ENCODE data around the gene IGF2R.
"Not testable (repeated sequence)": the region's sequence is repeated elsewhere in the genome, so short reads cannot be mapped to it uniquely, and the experiment has no call there.

The IGF2R gene

DNA sequence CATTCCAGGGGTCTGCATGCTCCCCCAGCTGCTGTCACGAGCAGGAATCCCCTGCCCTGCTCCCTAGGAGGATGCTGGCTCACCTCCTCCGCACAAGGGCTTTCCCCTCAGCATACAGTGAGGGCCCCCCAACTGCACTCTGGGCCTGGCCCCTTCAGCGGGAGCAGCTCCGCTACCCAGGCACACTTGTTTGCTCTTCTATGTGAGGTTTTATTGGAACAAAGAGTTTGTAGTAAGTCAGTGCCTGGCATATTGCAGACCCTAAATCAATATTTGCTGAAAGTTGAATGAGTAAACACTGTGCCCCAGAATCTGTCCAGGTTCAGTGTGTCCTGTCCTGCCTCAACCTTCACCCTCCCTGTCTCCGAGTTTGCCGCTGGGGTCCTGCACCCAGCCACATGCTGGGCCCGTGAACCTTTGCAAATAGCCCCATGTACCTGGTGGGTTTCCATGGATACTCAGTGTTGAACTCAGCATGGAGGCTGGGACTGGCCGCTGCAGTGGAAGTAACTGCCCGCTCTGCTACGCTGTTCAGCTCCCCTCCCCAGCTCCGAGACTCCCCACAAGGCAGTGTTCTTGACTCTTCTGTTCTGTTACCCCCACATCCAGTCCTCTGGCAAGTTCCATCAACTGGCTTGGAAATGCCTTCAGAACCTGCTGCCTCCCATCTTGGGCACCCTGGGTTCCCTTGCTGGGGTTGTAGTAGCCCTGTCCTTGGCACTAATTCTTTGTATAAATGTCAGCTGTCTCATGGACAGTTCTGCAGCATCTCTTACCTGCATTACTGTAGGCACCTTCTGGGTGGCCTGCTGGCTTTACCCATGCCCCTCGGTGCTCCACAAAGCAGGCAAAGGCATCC lies 168.5 kb downstream of the IGF2R start:
- FAIRE-seq (no peak), DNase-seq (ENCODE audit: low spot score) (no peak)

- FAIRE-seq (peak; percentile 63), DNase-seq (ENCODE audit: low spot score) (peak; percentile 60)
Measured at GRCh38 chr6:160137989-160138835, 169.3 kb downstream of the IGF2R start.

GRCh38 chr6:160138839-160139419 lies 170.0 kb downstream of the IGF2R start:
- DNase-seq (ENCODE audit: low spot score), result no peak
- FAIRE-seq, result no peak

GRCh38 chr6:160139420-160139851 lies 170.6 kb downstream of the IGF2R start:
- DNase-seq (ENCODE audit: low spot score) (peak; percentile 77), FAIRE-seq (peak; percentile 80)

DNA sequence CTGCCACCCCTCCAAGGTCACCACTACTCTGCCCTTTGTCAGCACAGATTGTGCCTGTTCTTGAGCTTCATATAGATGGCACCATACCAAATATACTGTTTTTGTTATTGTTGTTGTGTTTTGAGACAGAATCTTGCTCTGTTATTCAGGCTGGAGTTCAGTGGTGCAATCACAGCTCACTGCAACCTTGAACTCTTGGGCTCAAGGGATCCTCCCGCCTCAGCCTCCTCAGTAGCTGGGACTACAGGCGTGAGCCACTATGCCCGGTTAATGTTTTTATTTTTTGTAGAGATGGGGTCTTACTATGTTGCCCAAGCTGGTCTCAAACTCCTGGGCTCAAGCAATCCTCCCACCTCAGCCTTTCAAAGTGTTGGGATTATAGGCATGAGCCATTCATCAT lies 171.6 kb downstream of the IGF2R start:
- not testable (repeated sequence) for FAIRE-seq; DNase-seq (ENCODE audit: low spot score)

DNA sequence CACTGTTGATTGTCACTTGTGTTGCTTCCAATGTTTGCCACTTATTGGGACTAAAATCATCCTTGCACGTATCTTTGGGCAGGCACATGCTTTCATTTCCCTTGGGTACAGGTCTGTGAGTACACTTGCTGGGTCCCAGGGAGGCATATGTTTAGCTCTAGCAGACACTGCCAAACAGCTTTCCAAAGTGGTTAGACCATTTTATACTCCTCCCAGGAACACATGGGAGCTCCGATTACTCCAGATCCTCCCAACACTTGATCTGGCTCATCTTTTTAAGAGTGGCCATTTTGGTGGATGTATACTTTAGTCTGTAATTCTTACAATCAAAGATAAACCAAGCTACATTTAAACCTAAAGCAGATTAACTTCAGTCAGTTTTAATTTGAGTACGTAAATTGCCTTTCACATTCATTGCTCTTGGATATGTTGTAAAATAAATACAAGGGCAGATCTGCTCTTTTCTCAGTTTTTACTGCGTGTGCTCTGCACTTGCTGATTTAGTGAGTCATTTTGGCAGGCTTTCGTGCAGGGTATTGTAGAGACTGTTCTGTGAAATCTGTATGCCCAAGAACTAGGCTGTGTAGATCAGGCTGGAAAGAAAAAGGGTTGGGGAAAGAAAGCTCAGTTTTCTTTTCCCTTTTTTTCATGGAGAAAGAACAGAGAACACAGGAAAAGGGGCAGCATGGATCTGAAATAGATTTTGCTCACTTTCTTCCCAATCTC lies 172.3 kb downstream of the IGF2R start:
- no peak for FAIRE-seq
- DNase-seq (ENCODE audit: low spot score), result no peak

DNA sequence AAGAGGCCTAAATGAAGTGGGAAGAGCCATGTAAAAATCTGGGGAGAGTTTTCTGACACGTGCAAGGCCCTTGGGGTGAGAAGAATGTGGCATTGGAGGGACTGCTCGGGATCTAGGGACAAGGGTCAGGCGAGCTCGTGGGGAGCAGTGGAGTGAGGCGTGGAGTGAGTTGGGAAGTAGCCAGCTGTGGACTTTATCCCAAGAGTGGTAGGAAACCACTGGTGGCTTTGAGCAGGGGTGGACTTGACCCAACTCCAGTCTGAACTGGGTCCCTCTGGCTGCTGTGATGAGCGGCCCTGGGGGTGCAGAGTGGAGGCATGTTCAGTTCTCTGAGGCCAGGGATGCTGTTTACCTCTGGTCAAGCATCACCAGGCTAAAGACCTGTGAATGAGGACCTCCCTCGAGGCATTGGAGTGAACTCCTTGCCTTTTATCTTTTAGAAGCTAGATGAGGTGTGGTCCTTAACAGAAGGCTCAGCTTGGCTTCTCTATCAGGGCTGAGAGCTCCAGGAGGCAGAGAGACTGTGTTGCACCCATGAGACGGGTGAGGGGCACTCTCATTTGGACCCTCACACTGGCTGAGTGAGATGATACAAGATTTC lies 173.3 kb downstream of the IGF2R start:
- no peak for FAIRE-seq
- DNase-seq (ENCODE audit: low spot score), result no peak

GRCh38 chr6:160146454-160147145 lies 177.7 kb downstream of the IGF2R start:
- DNase-seq (ENCODE audit: low spot score), result no peak
- no peak for FAIRE-seq

DNA sequence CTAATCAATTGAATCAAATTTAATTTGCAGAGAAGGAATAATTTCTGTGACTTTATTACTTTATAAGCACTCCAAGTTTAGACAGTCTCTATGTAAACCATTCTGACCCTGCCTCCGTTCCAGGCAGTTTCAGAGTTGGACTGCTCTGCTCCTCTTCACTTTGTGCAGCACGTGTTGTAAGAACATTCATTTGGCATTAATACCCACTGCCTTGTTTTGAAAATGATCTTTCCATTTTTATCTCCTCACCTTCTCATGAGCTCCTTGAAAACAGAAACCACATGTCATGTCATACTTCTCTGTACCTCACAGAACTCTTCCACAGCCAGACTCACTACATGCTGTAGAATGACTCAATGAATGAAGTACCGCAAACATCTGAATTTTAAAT lies 178.3 kb downstream of the IGF2R start:
- FAIRE-seq, result no peak
- no peak for DNase-seq (ENCODE audit: low spot score)

GRCh38 chr6:160154471-160154870 lies 185.6 kb downstream of the IGF2R start:
- no peak for DNase-seq (ENCODE audit: low spot score)
- FAIRE-seq, result no peak

- FAIRE-seq, result no peak
- no peak for DNase-seq (ENCODE audit: low spot score)
Measured at GRCh38 chr6:160156842-160157241, 188.0 kb downstream of the IGF2R start.

GRCh38 chr6:160160450-160160849 lies 191.6 kb downstream of the IGF2R start:
- FAIRE-seq, result no peak
- no peak for DNase-seq (ENCODE audit: low spot score)
